HEK293 (cell line): ENCODE data around the gene SLC22A14.

Source experiments
- CTCF ChIA-PET: fragments of 350-600 bp; formaldehyde crosslinking; extraction: SDS; loops from one replicate; lab custom pipeline; 2021; ENCODE audit warnings: antibody characterized with exemption; lab: Yijun Ruan, JAX
- POLR2A ChIA-PET: fragments of 300-600 bp; formaldehyde crosslinking; extraction: SDS; loops from one replicate; lab custom pipeline; 2020; ENCODE audit warnings: antibody characterized with exemption, inconsistent platforms; lab: Yijun Ruan, JAX
- H3K27ac ChIP-seq: fragments of 200-500 bp; sonication (Bioruptor generic); 2 replicates; pipeline ENCODE4 v1.5.1; 2014; ENCODE audit warnings: low read depth, low read length, control low read depth, inconsistent platforms; ENCODE audit errors: extremely low read depth
- H3K36me3 ChIP-seq, 2 experiments: fragments of 200-500 bp in 1 of 2; sonication (Bioruptor generic) in 1 of 2; 1 replicate in 1 of 2; 2 replicates in 1 of 2; pipeline ENCODE4 v1.5.1; 2014 to 2017; ENCODE audit warnings: inconsistent platforms in 2 of 2, low read length in 2 of 2; ENCODE audit not compliant: control insufficient read depth in 2 of 2, insufficient read depth in 1 of 2
- H3K4me1 ChIP-seq: fragments of 200-500 bp; sonication (Bioruptor generic); 2 replicates; pipeline ENCODE4 v1.5.1; 2014; ENCODE audit warnings: mild to moderate bottlenecking, low read length, inconsistent platforms; ENCODE audit not compliant: control insufficient read depth, insufficient read depth
- H3K4me3 ChIP-seq: 2 replicates; pipeline ENCODE4 v1.5.1; 2011; ENCODE audit warnings: low read depth, mild to moderate bottlenecking, control low read depth, low read length, moderate library complexity
- H3K9me3 ChIP-seq: fragments of 200-500 bp; sonication (Bioruptor generic); 2 replicates; pipeline ENCODE4 v1.5.1; 2014; ENCODE audit warnings: low read depth, low read length, inconsistent platforms; ENCODE audit not compliant: control insufficient read depth, insufficient read depth
- EGR2 ChIP-seq: fragments of 450-650 bp; formaldehyde crosslinking; IDR thresholded peaks from 2 replicates; pipeline ENCODE4 v1.5.1; 2016; ENCODE audit warnings: low read depth, missing biosample characterization, missing genetic modification characterization
- HOXA7 ChIP-seq: sonication (generic); formaldehyde crosslinking; IDR thresholded peaks from 2 replicates; pipeline ENCODE4 v1.8.1; 2022; ENCODE audit warnings: missing genetic modification reagents, borderline replicate concordance
- KLF16 ChIP-seq: fragments of 450-650 bp; formaldehyde crosslinking; IDR thresholded peaks from 2 replicates; pipeline ENCODE4 v1.5.1; 2017; ENCODE audit warnings: missing biosample characterization, missing genetic modification characterization
- PRDM1 ChIP-seq: fragments of 450-650 bp; formaldehyde crosslinking; IDR thresholded peaks from 2 replicates; pipeline ENCODE4; 2016; ENCODE audit warnings: missing biosample characterization, missing genetic modification characterization
- ZBTB17 ChIP-seq: fragments of 450-650 bp; formaldehyde crosslinking; IDR thresholded peaks from 2 replicates; pipeline ENCODE4 v1.5.1; 2016; ENCODE audit warnings: missing biosample characterization, missing genetic modification characterization
- ZEB2 ChIP-seq: fragments of 450-650 bp; formaldehyde crosslinking; IDR thresholded peaks from 2 replicates; pipeline ENCODE4 v1.5.1; 2016; ENCODE audit warnings: missing biosample characterization, missing genetic modification characterization
- ZNF292 ChIP-seq: fragments of 450-650 bp; formaldehyde crosslinking; IDR thresholded peaks from 2 replicates; pipeline ENCODE4 v1.5.1; 2016; ENCODE audit warnings: low read depth, missing biosample characterization, missing genetic modification characterization, borderline replicate concordance
- ZNF391 ChIP-seq: fragments of 450-650 bp; formaldehyde crosslinking; IDR thresholded peaks from 2 replicates; pipeline ENCODE4 v1.5.1; 2016; ENCODE audit warnings: low read depth, missing biosample characterization, missing genetic modification characterization, borderline replicate concordance
- ZNF394 ChIP-seq: fragments of 450-650 bp; formaldehyde crosslinking; IDR thresholded peaks from 2 replicates; pipeline ENCODE4 v1.5.1; 2016; ENCODE audit warnings: missing biosample characterization, missing genetic modification characterization, mild to moderate bottlenecking, moderate library complexity, borderline replicate concordance
- ZNF530 ChIP-seq: fragments of 450-650 bp; formaldehyde crosslinking; IDR thresholded peaks from 2 replicates; pipeline ENCODE4 v1.5.1; 2016; ENCODE audit warnings: low read depth, missing biosample characterization, missing genetic modification characterization
- ZNF610 ChIP-seq: fragments of 450-650 bp; formaldehyde crosslinking; IDR thresholded peaks from 2 replicates; pipeline ENCODE4 v1.5.1; 2016; ENCODE audit warnings: missing biosample characterization, missing genetic modification characterization, borderline replicate concordance
- ZNF654 ChIP-seq: fragments of 450-650 bp; formaldehyde crosslinking; IDR thresholded peaks from 2 replicates; pipeline ENCODE4 v1.5.1; 2016; ENCODE audit warnings: low read depth, missing biosample characterization, missing genetic modification characterization
- ZNF664 ChIP-seq: fragments of 450-650 bp; formaldehyde crosslinking; IDR thresholded peaks from 2 replicates; pipeline ENCODE4 v1.5.1; 2016; ENCODE audit warnings: missing biosample characterization, missing genetic modification characterization
- ZNF777 ChIP-seq: fragments of 450-650 bp; formaldehyde crosslinking; IDR thresholded peaks from 2 replicates; pipeline ENCODE4 v1.5.1; 2017; ENCODE audit warnings: missing biosample characterization, missing genetic modification characterization, borderline replicate concordance
- ZSCAN30 ChIP-seq: fragments of 450-650 bp; IDR thresholded peaks from 2 replicates; pipeline ENCODE4 v1.5.1; 2018; ENCODE audit warnings: missing biosample characterization, mild to moderate bottlenecking, missing genetic modification characterization, moderate library complexity
- TF ChIP-seq, protein P1 (sequence below): fragments of 450-650 bp; formaldehyde crosslinking; IDR thresholded peaks from 2 replicates; pipeline ENCODE4 v1.5.1; 2017; ENCODE audit warnings: missing biosample characterization, mild to moderate bottlenecking, missing genetic modification characterization, moderate library complexity
- TF ChIP-seq, protein P2 (sequence below): fragments of 450-650 bp; formaldehyde crosslinking; IDR thresholded peaks from 2 replicates; pipeline ENCODE4 v1.5.1; 2016; ENCODE audit warnings: missing biosample characterization, missing genetic modification characterization
- TF ChIP-seq, protein P3 (sequence below): fragments of 450-650 bp; formaldehyde crosslinking; IDR thresholded peaks from 2 replicates; pipeline ENCODE4 v1.5.1; 2016; ENCODE audit warnings: missing biosample characterization, missing genetic modification characterization, borderline replicate concordance
- TF ChIP-seq, protein P4 (sequence below): fragments of 450-650 bp; IDR thresholded peaks from 2 replicates; pipeline ENCODE4 v1.5.1; 2018; ENCODE audit warnings: missing biosample characterization, missing genetic modification characterization
- TF ChIP-seq, protein P5 (sequence below): fragments of 450-650 bp; formaldehyde crosslinking; IDR thresholded peaks from 2 replicates; pipeline ENCODE4 v1.5.0; 2017; ENCODE audit warnings: missing biosample characterization, missing genetic modification characterization, borderline replicate concordance

The SLC22A14 gene

DNA sequence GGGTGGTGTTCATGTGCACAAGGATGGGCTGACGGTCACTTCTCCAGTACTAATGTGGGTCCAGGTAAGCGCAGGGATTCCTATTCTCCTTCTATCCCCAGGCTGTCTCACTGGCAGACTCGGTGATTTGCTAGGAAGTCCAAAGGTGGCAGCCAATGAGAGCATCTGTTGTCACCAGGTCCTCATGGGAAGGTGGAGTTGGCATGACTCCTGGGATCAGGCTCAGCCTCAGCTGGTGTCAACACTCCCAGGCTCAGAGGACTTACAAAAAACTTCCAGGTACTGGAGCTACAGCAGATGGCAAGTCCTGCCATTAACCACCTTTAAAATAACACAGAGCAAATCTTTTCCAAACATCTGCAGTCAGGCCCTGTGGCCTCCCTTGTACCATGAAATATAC, 78.3 kb downstream of the SLC22A14 start (continued):
- TF ChIP-seq ZSCAN30 (tag by site-specific recombination) (no peak), HOXA7 (CRISPR knock-in tag) (no peak), ZNF610 (tag by site-specific recombination) (no peak), PRDM1 (tag by site-specific recombination) (no peak)

DNA sequence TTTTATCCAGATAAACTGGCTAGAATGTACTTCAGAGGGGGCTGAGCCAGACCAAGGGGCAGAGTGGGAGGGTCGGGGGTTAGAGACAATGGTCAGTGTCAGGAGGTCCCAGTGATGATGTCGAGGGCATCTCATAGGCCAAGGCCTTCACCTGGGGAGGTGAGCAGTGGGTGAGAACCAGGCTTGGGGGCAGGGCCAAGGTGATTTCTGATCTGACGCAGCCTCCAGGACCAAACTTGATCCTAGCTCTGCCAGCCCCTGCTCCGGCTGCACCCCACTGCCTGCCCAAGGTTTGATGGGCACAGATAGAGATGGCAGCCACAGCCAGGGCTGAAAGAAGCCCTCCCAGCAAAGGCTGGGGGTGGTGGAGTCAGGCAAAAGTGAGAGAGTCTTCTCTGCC, 79.4 kb downstream of the SLC22A14 start:
- CTCF ChIA-PET, result no interaction called here

DNA sequence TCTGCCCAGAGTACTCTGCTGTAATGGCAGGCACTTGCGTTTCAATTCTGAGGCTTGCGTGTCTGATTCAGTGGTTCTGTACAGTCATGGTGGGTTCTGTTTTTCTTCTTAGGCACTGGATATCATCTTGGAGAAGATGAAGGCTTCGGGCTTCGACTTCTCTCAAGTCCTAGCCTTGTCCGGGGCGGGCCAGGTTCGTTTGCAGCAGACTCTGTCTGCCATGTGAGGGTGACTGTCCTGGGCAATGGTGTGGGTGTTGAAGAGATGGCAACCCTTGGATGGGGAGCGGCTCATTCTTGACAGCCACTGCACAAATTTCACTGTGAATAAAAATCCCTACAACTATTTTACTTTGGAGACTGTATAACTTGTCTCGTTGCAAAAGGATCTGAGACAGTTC, 80.7 kb downstream of the SLC22A14 start:
- Histone ChIP-seq H3K9me3 (no peaks in the 10 kb centered on the region), H3K4me1 (no peaks in the 10 kb centered on the region), H3K4me3 (no peak overlapping the region), H3K36me3 (peaks cover 0 to 89% of the 10 kb centered on the region in 2 experiments; a peak in 1 of 3 replicates), H3K27ac (no peak overlapping the region)
- POLR2A ChIA-PET, result no interaction called here
- TF ChIP-seq ZBTB17 (no peak), ZNF391 (tag by site-specific recombination) (no peak), ZNF530 (tag by site-specific recombination) (no peak), EGR2 (tag by site-specific recombination) (no peak), ZNF654 (tag by site-specific recombination) (no peak), ZNF292 (tag by site-specific recombination) (no peak)
- TF ChIP-seq, protein P1, sequence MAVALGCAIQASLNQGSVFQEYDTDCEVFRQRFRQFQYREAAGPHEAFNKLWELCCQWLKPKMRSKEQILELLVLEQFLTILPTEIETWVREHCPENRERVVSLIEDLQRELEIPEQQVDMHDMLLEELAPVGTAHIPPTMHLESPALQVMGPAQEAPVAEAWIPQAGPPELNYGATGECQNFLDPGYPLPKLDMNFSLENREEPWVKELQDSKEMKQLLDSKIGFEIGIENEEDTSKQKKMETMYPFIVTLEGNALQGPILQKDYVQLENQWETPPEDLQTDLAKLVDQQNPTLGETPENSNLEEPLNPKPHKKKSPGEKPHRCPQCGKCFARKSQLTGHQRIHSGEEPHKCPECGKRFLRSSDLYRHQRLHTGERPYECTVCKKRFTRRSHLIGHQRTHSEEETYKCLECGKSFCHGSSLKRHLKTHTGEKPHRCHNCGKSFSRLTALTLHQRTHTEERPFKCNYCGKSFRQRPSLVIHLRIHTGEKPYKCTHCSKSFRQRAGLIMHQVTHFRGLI, result no peak
- CTCF ChIA-PET, result no interaction called here

More for the DNA sequence above, 79.4 kb downstream of the SLC22A14 start:
- no peaks in the 10 kb centered on the region for H3K4me1 ChIP-seq
- no peaks in the 10 kb centered on the region for H3K9me3 ChIP-seq
- peaks cover 0 to 83% of the 10 kb centered on the region in 2 experiments; a peak in 1 of 3 replicates for H3K36me3 ChIP-seq
- POLR2A ChIA-PET, result no interaction called here
- no peak overlapping the region for H3K27ac ChIP-seq
- TF ChIP-seq, protein P2, sequence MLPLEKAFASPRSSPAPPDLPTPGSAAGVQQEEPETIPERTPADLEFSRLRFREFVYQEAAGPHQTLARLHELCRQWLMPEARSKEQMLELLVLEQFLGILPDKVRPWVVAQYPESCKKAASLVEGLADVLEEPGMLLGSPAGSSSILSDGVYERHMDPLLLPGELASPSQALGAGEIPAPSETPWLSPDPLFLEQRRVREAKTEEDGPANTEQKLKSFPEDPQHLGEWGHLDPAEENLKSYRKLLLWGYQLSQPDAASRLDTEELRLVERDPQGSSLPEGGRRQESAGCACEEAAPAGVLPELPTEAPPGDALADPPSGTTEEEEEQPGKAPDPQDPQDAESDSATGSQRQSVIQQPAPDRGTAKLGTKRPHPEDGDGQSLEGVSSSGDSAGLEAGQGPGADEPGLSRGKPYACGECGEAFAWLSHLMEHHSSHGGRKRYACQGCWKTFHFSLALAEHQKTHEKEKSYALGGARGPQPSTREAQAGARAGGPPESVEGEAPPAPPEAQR (tag by site-specific recombination), result no peak
- no peak for TF ChIP-seq ZEB2 (tag by site-specific recombination)
- TF ChIP-seq ZNF391 (tag by site-specific recombination), result no peak
- TF ChIP-seq, protein P3, sequence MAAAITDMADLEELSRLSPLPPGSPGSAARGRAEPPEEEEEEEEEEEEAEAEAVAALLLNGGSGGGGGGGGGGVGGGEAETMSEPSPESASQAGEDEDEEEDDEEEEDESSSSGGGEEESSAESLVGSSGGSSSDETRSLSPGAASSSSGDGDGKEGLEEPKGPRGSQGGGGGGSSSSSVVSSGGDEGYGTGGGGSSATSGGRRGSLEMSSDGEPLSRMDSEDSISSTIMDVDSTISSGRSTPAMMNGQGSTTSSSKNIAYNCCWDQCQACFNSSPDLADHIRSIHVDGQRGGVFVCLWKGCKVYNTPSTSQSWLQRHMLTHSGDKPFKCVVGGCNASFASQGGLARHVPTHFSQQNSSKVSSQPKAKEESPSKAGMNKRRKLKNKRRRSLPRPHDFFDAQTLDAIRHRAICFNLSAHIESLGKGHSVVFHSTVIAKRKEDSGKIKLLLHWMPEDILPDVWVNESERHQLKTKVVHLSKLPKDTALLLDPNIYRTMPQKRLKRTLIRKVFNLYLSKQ (tag by site-specific recombination), result no peak
- TF ChIP-seq KLF16, result no peak
- no peak overlapping the region for H3K4me3 ChIP-seq

DNA sequence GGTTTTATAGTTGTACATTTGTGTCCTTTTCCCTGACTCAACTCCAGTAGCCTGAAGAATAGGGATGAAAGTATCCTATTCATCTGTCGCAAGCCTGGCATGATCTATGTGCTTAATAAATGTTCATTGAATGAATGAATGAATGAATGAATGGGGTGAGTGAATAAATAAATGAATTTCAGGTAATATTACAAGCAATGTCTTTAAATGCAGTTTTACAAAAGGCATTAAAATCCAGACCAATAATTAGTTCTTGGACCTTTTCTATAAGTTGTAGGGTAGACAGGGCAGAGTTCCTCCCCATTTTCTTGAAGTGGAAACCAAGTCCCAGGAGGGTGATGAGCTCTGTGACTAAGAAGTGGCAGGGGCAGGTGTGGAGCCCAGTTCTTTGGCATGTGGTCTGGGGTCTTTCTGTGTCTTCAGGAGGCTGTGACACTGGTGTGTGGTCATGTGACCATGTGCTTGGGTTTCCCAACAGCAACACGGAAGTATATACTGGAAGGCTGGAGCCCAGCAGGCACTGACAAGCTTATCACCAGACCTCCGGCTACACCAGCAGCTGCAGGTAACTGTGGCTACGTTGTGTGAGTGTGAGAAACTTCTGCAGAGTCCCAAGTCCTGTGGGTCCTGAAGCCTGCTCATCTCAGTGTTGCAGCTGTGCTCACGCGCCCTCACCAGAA, 82.8 kb downstream of the SLC22A14 start:
- Histone ChIP-seq H3K9me3 (no peaks in the 10 kb centered on the region), H3K4me3 (no peak overlapping the region), H3K36me3 (peaks cover 0 to 97% of the 10 kb centered on the region in 2 experiments; a peak in 1 of 3 replicates), H3K4me1 (no peaks in the 10 kb centered on the region), H3K27ac (no peak overlapping the region)
- POLR2A ChIA-PET, result no interaction called here
- CTCF ChIA-PET, result no interaction called here
- TF ChIP-seq, protein P4, sequence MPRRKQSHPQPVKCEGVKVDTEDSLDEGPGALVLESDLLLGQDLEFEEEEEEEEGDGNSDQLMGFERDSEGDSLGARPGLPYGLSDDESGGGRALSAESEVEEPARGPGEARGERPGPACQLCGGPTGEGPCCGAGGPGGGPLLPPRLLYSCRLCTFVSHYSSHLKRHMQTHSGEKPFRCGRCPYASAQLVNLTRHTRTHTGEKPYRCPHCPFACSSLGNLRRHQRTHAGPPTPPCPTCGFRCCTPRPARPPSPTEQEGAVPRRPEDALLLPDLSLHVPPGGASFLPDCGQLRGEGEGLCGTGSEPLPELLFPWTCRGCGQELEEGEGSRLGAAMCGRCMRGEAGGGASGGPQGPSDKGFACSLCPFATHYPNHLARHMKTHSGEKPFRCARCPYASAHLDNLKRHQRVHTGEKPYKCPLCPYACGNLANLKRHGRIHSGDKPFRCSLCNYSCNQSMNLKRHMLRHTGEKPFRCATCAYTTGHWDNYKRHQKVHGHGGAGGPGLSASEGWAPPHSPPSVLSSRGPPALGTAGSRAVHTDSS (tag by site-specific recombination), result no peak
- no peak for TF ChIP-seq ZNF394 (tag by site-specific recombination)
- TF ChIP-seq KLF16, result no peak
- no peak for TF ChIP-seq ZNF777
- TF ChIP-seq, protein P5, sequence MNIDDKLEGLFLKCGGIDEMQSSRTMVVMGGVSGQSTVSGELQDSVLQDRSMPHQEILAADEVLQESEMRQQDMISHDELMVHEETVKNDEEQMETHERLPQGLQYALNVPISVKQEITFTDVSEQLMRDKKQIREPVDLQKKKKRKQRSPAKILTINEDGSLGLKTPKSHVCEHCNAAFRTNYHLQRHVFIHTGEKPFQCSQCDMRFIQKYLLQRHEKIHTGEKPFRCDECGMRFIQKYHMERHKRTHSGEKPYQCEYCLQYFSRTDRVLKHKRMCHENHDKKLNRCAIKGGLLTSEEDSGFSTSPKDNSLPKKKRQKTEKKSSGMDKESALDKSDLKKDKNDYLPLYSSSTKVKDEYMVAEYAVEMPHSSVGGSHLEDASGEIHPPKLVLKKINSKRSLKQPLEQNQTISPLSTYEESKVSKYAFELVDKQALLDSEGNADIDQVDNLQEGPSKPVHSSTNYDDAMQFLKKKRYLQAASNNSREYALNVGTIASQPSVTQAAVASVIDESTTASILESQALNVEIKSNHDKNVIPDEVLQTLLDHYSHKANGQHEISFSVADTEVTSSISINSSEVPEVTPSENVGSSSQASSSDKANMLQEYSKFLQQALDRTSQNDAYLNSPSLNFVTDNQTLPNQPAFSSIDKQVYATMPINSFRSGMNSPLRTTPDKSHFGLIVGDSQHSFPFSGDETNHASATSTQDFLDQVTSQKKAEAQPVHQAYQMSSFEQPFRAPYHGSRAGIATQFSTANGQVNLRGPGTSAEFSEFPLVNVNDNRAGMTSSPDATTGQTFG (tag by site-specific recombination), result no peak
- no peak for TF ChIP-seq ZNF664
